ENCODE measurements around the gene RAP2B.
"Not testable (repeated sequence)": the region's sequence is repeated elsewhere in the genome, so short reads cannot be mapped to it uniquely, and the experiment has no call there.

Gene RAP2B

GRCh38 chr3:153144071-153144470 is 18.0 kb upstream of the RAP2B start:
- H3K27ac ChIP-seq (ENCODE audit: low read length), result no peak overlapping the region

GRCh38 chr3:153144779-153145178 is 17.2 kb upstream of the RAP2B start:
- Histone ChIP-seq H3K9me3 (ENCODE audit: control insufficient read depth, low read depth, low read length) (no peaks in the 10 kb centered on the region), H3K27me3 (ENCODE audit: control insufficient read depth, insufficient read depth, low read length) (no peaks in the 10 kb centered on the region), H3K36me3 (ENCODE audit: control insufficient read depth, low read depth, low read length) (no peaks in the 10 kb centered on the region), H3K4me1 (ENCODE audit: control insufficient read depth, low read depth, low read length) (no peaks in the 10 kb centered on the region), H3K9ac (ENCODE audit: low read length) (no peak overlapping the region), H3K27ac (ENCODE audit: low read length) (no peak overlapping the region), H3K4me3 (ENCODE audit: low read length) (no peak overlapping the region)

More at GRCh38 chr3:153144071-153144470, 18.0 kb upstream of the RAP2B start:
- Histone ChIP-seq H3K4me3 (ENCODE audit: low read length) (no peak overlapping the region), H3K36me3 (ENCODE audit: control insufficient read depth, low read depth, low read length) (no peaks in the 10 kb centered on the region), H3K9ac (ENCODE audit: low read length) (no peak overlapping the region), H3K9me3 (ENCODE audit: control insufficient read depth, low read depth, low read length) (no peaks in the 10 kb centered on the region), H3K4me1 (ENCODE audit: control insufficient read depth, low read depth, low read length) (no peaks in the 10 kb centered on the region), H3K27me3 (ENCODE audit: control insufficient read depth, insufficient read depth, low read length) (no peaks in the 10 kb centered on the region)

- Histone ChIP-seq H3K4me3 (ENCODE audit: low read length) (no peak overlapping the region), H3K4me1 (ENCODE audit: control insufficient read depth, low read depth, low read length) (no peaks in the 10 kb centered on the region), H3K36me3 (ENCODE audit: control insufficient read depth, low read depth, low read length) (no peaks in the 10 kb centered on the region), H3K9ac (ENCODE audit: low read length) (no peak overlapping the region), H3K27ac (ENCODE audit: low read length) (no peak overlapping the region), H3K9me3 (ENCODE audit: control insufficient read depth, low read depth, low read length) (no peaks in the 10 kb centered on the region), H3K27me3 (ENCODE audit: control insufficient read depth, insufficient read depth, low read length) (no peaks in the 10 kb centered on the region)
Measured at GRCh38 chr3:153145454-153145853, 16.6 kb upstream of the RAP2B start.

GRCh38 chr3:153146191-153147053 is 15.6 kb upstream of the RAP2B start:
- H3K9ac ChIP-seq (ENCODE audit: low read length), result no peak overlapping the region
- H3K27ac ChIP-seq (ENCODE audit: low read length), result no peak overlapping the region
- no peaks in the 10 kb centered on the region for H3K9me3 ChIP-seq (ENCODE audit: control insufficient read depth, low read depth, low read length)
- H3K36me3 ChIP-seq (ENCODE audit: control insufficient read depth, low read depth, low read length), result no peaks in the 10 kb centered on the region
- H3K4me3 ChIP-seq (ENCODE audit: low read length), result no peak overlapping the region
- H3K4me1 ChIP-seq (ENCODE audit: control insufficient read depth, low read depth, low read length), result no peaks in the 10 kb centered on the region
- H3K27me3 ChIP-seq (ENCODE audit: control insufficient read depth, insufficient read depth, low read length), result no peaks in the 10 kb centered on the region

GRCh38 chr3:153150991-153151390 is 11.0 kb upstream of the RAP2B start:
- no peaks in the 10 kb centered on the region for H3K4me1 ChIP-seq (ENCODE audit: control insufficient read depth, low read depth, low read length)
- no peak overlapping the region for H3K4me3 ChIP-seq (ENCODE audit: low read length)

GRCh38 chr3:153155786-153156185 is 6.2 kb upstream of the RAP2B start:
- not testable (repeated sequence) for H3K4me1 ChIP-seq (ENCODE audit: control insufficient read depth, low read depth, low read length); H3K27ac ChIP-seq (ENCODE audit: low read length); H3K9me3 ChIP-seq (ENCODE audit: control insufficient read depth, low read depth, low read length); H3K36me3 ChIP-seq (ENCODE audit: control insufficient read depth, low read depth, low read length); H3K4me3 ChIP-seq (ENCODE audit: low read length); H3K9ac ChIP-seq (ENCODE audit: low read length)
- peaks cover 11% of the 10 kb centered on the region for H3K27me3 ChIP-seq (ENCODE audit: control insufficient read depth, insufficient read depth, low read length)

More at GRCh38 chr3:153150991-153151390, 11.0 kb upstream of the RAP2B start:
- Histone ChIP-seq H3K27me3 (ENCODE audit: control insufficient read depth, insufficient read depth, low read length) (no peaks in the 10 kb centered on the region), H3K9me3 (ENCODE audit: control insufficient read depth, low read depth, low read length) (no peaks in the 10 kb centered on the region), H3K9ac (ENCODE audit: low read length) (no peak overlapping the region), H3K36me3 (ENCODE audit: control insufficient read depth, low read depth, low read length) (no peaks in the 10 kb centered on the region), H3K27ac (ENCODE audit: low read length) (no peak overlapping the region)

GRCh38 chr3:153158189-153158588 is 3.8 kb upstream of the RAP2B start:
- no peak overlapping the region for H3K9ac ChIP-seq (ENCODE audit: low read length)
- peaks cover 11% of the 10 kb centered on the region for H3K27me3 ChIP-seq (ENCODE audit: control insufficient read depth, insufficient read depth, low read length)
- H3K4me3 ChIP-seq (ENCODE audit: low read length), result no peak overlapping the region
- H3K27ac ChIP-seq (ENCODE audit: low read length), result no peak overlapping the region
- H3K9me3 ChIP-seq (ENCODE audit: control insufficient read depth, low read depth, low read length), result no peaks in the 10 kb centered on the region
- no peaks in the 10 kb centered on the region for H3K36me3 ChIP-seq (ENCODE audit: control insufficient read depth, low read depth, low read length)
- H3K4me1 ChIP-seq (ENCODE audit: control insufficient read depth, low read depth, low read length), result no peaks in the 10 kb centered on the region

- Histone ChIP-seq H3K9me3 (ENCODE audit: control insufficient read depth, low read depth, low read length) (no peaks in the 10 kb centered on the region), H3K4me3 (ENCODE audit: low read length) (no peak overlapping the region), H3K27me3 (ENCODE audit: control insufficient read depth, insufficient read depth, low read length) (peaks cover 11% of the 10 kb centered on the region), H3K27ac (ENCODE audit: low read length) (no peak overlapping the region), H3K36me3 (ENCODE audit: control insufficient read depth, low read depth, low read length) (no peaks in the 10 kb centered on the region), H3K9ac (ENCODE audit: low read length) (no peak overlapping the region), H3K4me1 (ENCODE audit: control insufficient read depth, low read depth, low read length) (no peaks in the 10 kb centered on the region)
Measured at GRCh38 chr3:153158961-153159735, 2.9 kb upstream of the RAP2B start.

- Histone ChIP-seq H3K9me3 (ENCODE audit: control insufficient read depth, low read depth, low read length) (no peaks in the 10 kb centered on the region), H3K27ac (ENCODE audit: low read length) (no peak overlapping the region), H3K4me3 (ENCODE audit: low read length) (peak overlapping the region; percentile 89), H3K27me3 (ENCODE audit: control insufficient read depth, insufficient read depth, low read length) (peaks cover 11% of the 10 kb centered on the region), H3K36me3 (ENCODE audit: control insufficient read depth, low read depth, low read length) (no peaks in the 10 kb centered on the region), H3K4me1 (ENCODE audit: control insufficient read depth, low read depth, low read length) (peaks cover 5% of the 10 kb centered on the region), H3K9ac (ENCODE audit: low read length) (no peak overlapping the region)
Measured at GRCh38 chr3:153159771-153160397, 2.1 kb upstream of the RAP2B start.

GRCh38 chr3:153160451-153161137 is 1.4 kb upstream of the RAP2B start:
- H3K27ac ChIP-seq (ENCODE audit: low read length), result no peak overlapping the region
- H3K36me3 ChIP-seq (ENCODE audit: control insufficient read depth, low read depth, low read length), result no peaks in the 10 kb centered on the region
- peaks cover 7% of the 10 kb centered on the region for H3K4me1 ChIP-seq (ENCODE audit: control insufficient read depth, low read depth, low read length)
- H3K27me3 ChIP-seq (ENCODE audit: control insufficient read depth, insufficient read depth, low read length), result peaks cover 11% of the 10 kb centered on the region
- peak overlapping the region; percentile 68 for H3K9ac ChIP-seq (ENCODE audit: low read length)
- H3K9me3 ChIP-seq (ENCODE audit: control insufficient read depth, low read depth, low read length), result no peaks in the 10 kb centered on the region
- H3K4me3 ChIP-seq (ENCODE audit: low read length), result peak overlapping the region; percentile 89

- Histone ChIP-seq H3K4me3 (ENCODE audit: low read length) (peak overlapping the region; percentile 89), H3K27ac (ENCODE audit: low read length) (peak overlapping the region; percentile 57), H3K4me1 (ENCODE audit: control insufficient read depth, low read depth, low read length) (peaks cover 13% of the 10 kb centered on the region), H3K27me3 (ENCODE audit: control insufficient read depth, insufficient read depth, low read length) (peaks cover 11% of the 10 kb centered on the region), H3K9ac (ENCODE audit: low read length) (peak overlapping the region; percentile 73), H3K9me3 (ENCODE audit: control insufficient read depth, low read depth, low read length) (no peaks in the 10 kb centered on the region), H3K36me3 (ENCODE audit: control insufficient read depth, low read depth, low read length) (no peaks in the 10 kb centered on the region)
Measured at GRCh38 chr3:153161138-153161713, 800 bp upstream of the RAP2B start.

Measured in iPS-18a (cell line).